GM12872 (cell line): ENCODE measurements around the gene USP5.

Experiments used
- CTCF ChIP-seq: IDR thresholded peaks from 3 replicates; pipeline ENCODE4 v1.5.1; 2011; ENCODE audit warnings: low read depth, mild to moderate bottlenecking, low read length, moderate library complexity; ENCODE audit not compliant: insufficient read depth

The USP5 gene

GRCh38 chr12:6830999-6831398, 21.0 kb upstream of the USP5 start:
- TF ChIP-seq CTCF = no peak

- TF ChIP-seq CTCF = no peak
Observed at GRCh38 chr12:6831450-6831995, 20.4 kb upstream of the USP5 start.

- no peak for TF ChIP-seq CTCF
Observed at GRCh38 chr12:6832125-6832524, 19.8 kb upstream of the USP5 start.

GRCh38 chr12:6833189-6833890, 18.6 kb upstream of the USP5 start:
- no peak for TF ChIP-seq CTCF

- no peak for TF ChIP-seq CTCF
Observed at GRCh38 chr12:6834254-6834653, 17.7 kb upstream of the USP5 start.

- no peak for TF ChIP-seq CTCF
Observed at GRCh38 chr12:6834873-6835272, 17.1 kb upstream of the USP5 start.

GRCh38 chr12:6836851-6837250, 15.1 kb upstream of the USP5 start:
- TF ChIP-seq CTCF = no peak
